Activated T-helper 1 cell treated with anti-CD3 and anti-CD28 coated beads, Interleukin-12 subunit alpha, Interleukin-12 subunit beta, Interleukin-2, Interleukin-4 antibody, amounts not matched to agents 30 ng/mL and 10 ng/mL and 1 ng/mL, durations not matched to agents 14 hours and 24 hours and 36 hours (primary cell): ENCODE data around the gene SERTM1. TPM values are rescaled to one million over a fixed set of nuclear protein-coding genes. Genes with fewer than 3 reads are reported as not detected.

Source experiments
- DNase-seq: peaks from one replicate; pipeline ENCODE4 v3.0.0; 2021; ENCODE audit warnings: low spot score
- H3K27ac Mint-ChIP-seq: one replicate; pipeline ENCODE4 v1.8.0; 2021; ENCODE audit warnings: mild to moderate bottlenecking, mixed read lengths
- H3K27me3 Mint-ChIP-seq: one replicate; pipeline ENCODE4 v1.8.0; 2022; ENCODE audit warnings: mild to moderate bottlenecking, moderate library complexity, mixed read lengths; ENCODE audit not compliant: insufficient read depth
- H3K36me3 Mint-ChIP-seq: one replicate; pipeline ENCODE4 v1.8.0; 2021; ENCODE audit warnings: low read depth, mixed read lengths
- H3K4me1 Mint-ChIP-seq: one replicate; pipeline ENCODE4 v1.8.0; 2021; ENCODE audit warnings: low read depth, mixed read lengths
- H3K4me3 Mint-ChIP-seq: one replicate; pipeline ENCODE4 v1.8.0; 2021; ENCODE audit warnings: mild to moderate bottlenecking, moderate library complexity, mixed read lengths
- H3K9me3 Mint-ChIP-seq: one replicate; pipeline ENCODE4 v1.8.0; 2021; ENCODE audit warnings: mixed read lengths
- intact Hi-C: fragments of 100-400 bp; cut with micrococcal nuclease; formaldehyde crosslinking; loops from one replicate; pipeline ENCODE4 v1.15.1; 2024
- total RNA-seq: library from RNA; stranded (reverse); gene quantifications from 2 replicates; pipeline ENCODE4 v1.2.3, GENCODE V29; 2022

SERTM1 gene
- total RNA-seq: not detected in 2 replicates

- no peaks in the 10 kb centered on the region for H3K4me1 Mint-ChIP-seq
- no peaks in the 10 kb centered on the region for H3K9me3 Mint-ChIP-seq
- H3K27me3 Mint-ChIP-seq: peaks cover 23% of the 10 kb centered on the region
- H3K27ac Mint-ChIP-seq: no peak within 1 kb of the TSS
- no peak within 1 kb of the TSS for H3K4me3 Mint-ChIP-seq
- H3K36me3 Mint-ChIP-seq: no peaks in the 10 kb centered on the region
- DNase-seq: no peak
- intact Hi-C loops: no loop called here
Measured at GRCh38 chr13:36673838-36674326, at the start of gene SERTM1. Gene SERTM1 (plus strand): TSS chr13:36674020. CDS start chr13:36695079, 21,059 bp downstream.

- no peak overlapping the region for H3K4me3 Mint-ChIP-seq
- H3K27ac Mint-ChIP-seq: no peak overlapping the region
- DNase-seq: no peak
- H3K36me3 Mint-ChIP-seq: no peaks in the 10 kb centered on the region
- H3K27me3 Mint-ChIP-seq: no peaks in the 10 kb centered on the region
- intact Hi-C loops: no loop called here
- no peaks in the 10 kb centered on the region for H3K4me1 Mint-ChIP-seq
- H3K9me3 Mint-ChIP-seq: no peaks in the 10 kb centered on the region
Measured at GRCh38 chr13:36628377-36629056, 45.3 kb upstream of the SERTM1 start.

- no peaks in the 10 kb centered on the region for H3K36me3 Mint-ChIP-seq
- no peak overlapping the region for H3K27ac Mint-ChIP-seq
- H3K27me3 Mint-ChIP-seq: no peaks in the 10 kb centered on the region
- intact Hi-C loops: no loop called here
- DNase-seq: no peak
- no peaks in the 10 kb centered on the region for H3K4me1 Mint-ChIP-seq
- no peak overlapping the region for H3K4me3 Mint-ChIP-seq
- H3K9me3 Mint-ChIP-seq: no peaks in the 10 kb centered on the region
Measured at GRCh38 chr13:36629057-36629385, 44.8 kb upstream of the SERTM1 start.

- Mint-ChIP-seq H3K27ac (no peak overlapping the region), H3K27me3 (no peaks in the 10 kb centered on the region), H3K4me1 (no peaks in the 10 kb centered on the region), H3K36me3 (no peaks in the 10 kb centered on the region), H3K4me3 (no peak overlapping the region), H3K9me3 (no peaks in the 10 kb centered on the region)
- intact Hi-C loops: no loop called here
- no peak for DNase-seq
Measured at GRCh38 chr13:36630181-36630803, 43.5 kb upstream of the SERTM1 start.

GRCh38 chr13:36639610-36640009, 34.2 kb upstream of the SERTM1 start:
- H3K4me3 Mint-ChIP-seq: no peak overlapping the region
- intact Hi-C loops: no loop called here
- H3K4me1 Mint-ChIP-seq: no peaks in the 10 kb centered on the region
- no peak overlapping the region for H3K27ac Mint-ChIP-seq
- no peaks in the 10 kb centered on the region for H3K36me3 Mint-ChIP-seq
- no peaks in the 10 kb centered on the region for H3K27me3 Mint-ChIP-seq
- no peak for DNase-seq
- no peaks in the 10 kb centered on the region for H3K9me3 Mint-ChIP-seq

- H3K4me3 Mint-ChIP-seq: no peak overlapping the region
- no peak overlapping the region for H3K27ac Mint-ChIP-seq
- no peaks in the 10 kb centered on the region for H3K9me3 Mint-ChIP-seq
- no peaks in the 10 kb centered on the region for H3K4me1 Mint-ChIP-seq
- intact Hi-C loops: no loop called here
- no peak for DNase-seq
- H3K27me3 Mint-ChIP-seq: no peaks in the 10 kb centered on the region
- H3K36me3 Mint-ChIP-seq: no peaks in the 10 kb centered on the region
Measured at GRCh38 chr13:36650611-36651010, 23.2 kb upstream of the SERTM1 start.

GRCh38 chr13:36665630-36666029, 8.2 kb upstream of the SERTM1 start:
- no peaks in the 10 kb centered on the region for H3K4me1 Mint-ChIP-seq
- no peaks in the 10 kb centered on the region for H3K27me3 Mint-ChIP-seq
- no peaks in the 10 kb centered on the region for H3K36me3 Mint-ChIP-seq
- no peak overlapping the region for H3K27ac Mint-ChIP-seq
- H3K4me3 Mint-ChIP-seq: no peak overlapping the region
- DNase-seq: no peak
- H3K9me3 Mint-ChIP-seq: no peaks in the 10 kb centered on the region
- intact Hi-C loops: no loop called here

- H3K9me3 Mint-ChIP-seq: no peaks in the 10 kb centered on the region
- no peaks in the 10 kb centered on the region for H3K36me3 Mint-ChIP-seq
- intact Hi-C loops: no loop called here
Measured at GRCh38 chr13:36666477-36667229, 7.2 kb upstream of the SERTM1 start.

GRCh38 chr13:36668316-36668715, 5.5 kb upstream of the SERTM1 start:
- intact Hi-C loops: no loop called here
- Mint-ChIP-seq H3K4me1 (no peaks in the 10 kb centered on the region), H3K4me3 (no peak overlapping the region), H3K27me3 (peaks cover 6% of the 10 kb centered on the region), H3K36me3 (no peaks in the 10 kb centered on the region), H3K27ac (no peak overlapping the region), H3K9me3 (no peaks in the 10 kb centered on the region)
- no peak for DNase-seq

More at GRCh38 chr13:36666477-36667229, 7.2 kb upstream of the SERTM1 start:
- Mint-ChIP-seq H3K27me3 (no peaks in the 10 kb centered on the region), H3K4me1 (no peaks in the 10 kb centered on the region), H3K27ac (no peak overlapping the region), H3K4me3 (no peak overlapping the region)
- no peak for DNase-seq

- peaks cover 23% of the 10 kb centered on the region for H3K27me3 Mint-ChIP-seq
- H3K9me3 Mint-ChIP-seq: no peaks in the 10 kb centered on the region
- H3K36me3 Mint-ChIP-seq: no peaks in the 10 kb centered on the region
- H3K4me1 Mint-ChIP-seq: no peaks in the 10 kb centered on the region
- H3K4me3 Mint-ChIP-seq: no peak overlapping the region
- intact Hi-C loops: no loop called here
- no peak overlapping the region for H3K27ac Mint-ChIP-seq
- DNase-seq: no peak
Measured at GRCh38 chr13:36673352-36673751, 468 bp upstream of the SERTM1 start.

GRCh38 chr13:36674337-36675212, 755 bp downstream of the SERTM1 start:
- no peaks in the 10 kb centered on the region for H3K4me1 Mint-ChIP-seq
- H3K4me3 Mint-ChIP-seq: no peak overlapping the region
- no peaks in the 10 kb centered on the region for H3K9me3 Mint-ChIP-seq
- peaks cover 23% of the 10 kb centered on the region for H3K27me3 Mint-ChIP-seq
- H3K27ac Mint-ChIP-seq: no peak overlapping the region
- intact Hi-C loops: no loop called here
- no peaks in the 10 kb centered on the region for H3K36me3 Mint-ChIP-seq
- DNase-seq: no peak

GRCh38 chr13:36675213-36675536, 1.4 kb downstream of the SERTM1 start:
- no peak overlapping the region for H3K27ac Mint-ChIP-seq

More at GRCh38 chr13:36675213-36675536, 1.4 kb downstream of the SERTM1 start:
- H3K4me1 Mint-ChIP-seq: no peaks in the 10 kb centered on the region
- no peak for DNase-seq
- H3K9me3 Mint-ChIP-seq: no peaks in the 10 kb centered on the region
- intact Hi-C loops: no loop called here
- no peaks in the 10 kb centered on the region for H3K36me3 Mint-ChIP-seq
- H3K27me3 Mint-ChIP-seq: peaks cover 23% of the 10 kb centered on the region
- no peak overlapping the region for H3K4me3 Mint-ChIP-seq
